Measurements from ENCODE around the gene ATP2C2.

ATP2C2 gene

DNA sequence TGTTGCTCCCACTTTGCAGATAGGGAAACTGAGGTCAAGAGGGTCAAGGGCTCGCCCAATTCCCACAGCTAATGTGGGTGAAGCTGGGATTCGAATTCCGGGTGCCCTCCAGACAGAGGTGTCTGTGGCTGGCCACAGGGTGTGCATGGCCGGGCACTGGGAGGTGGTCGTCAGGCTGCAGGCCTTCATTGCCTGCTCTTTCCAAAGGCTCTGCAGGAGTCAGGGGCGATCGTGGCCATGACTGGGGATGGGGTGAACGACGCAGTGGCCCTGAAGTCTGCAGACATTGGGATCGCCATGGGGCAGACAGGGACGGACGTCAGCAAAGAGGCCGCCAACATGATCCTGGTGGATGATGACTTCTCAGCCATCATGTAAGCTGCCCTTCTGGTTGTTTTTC is 86.3 kb downstream of the ATP2C2 start:
- DNase-seq = no peak

DNA sequence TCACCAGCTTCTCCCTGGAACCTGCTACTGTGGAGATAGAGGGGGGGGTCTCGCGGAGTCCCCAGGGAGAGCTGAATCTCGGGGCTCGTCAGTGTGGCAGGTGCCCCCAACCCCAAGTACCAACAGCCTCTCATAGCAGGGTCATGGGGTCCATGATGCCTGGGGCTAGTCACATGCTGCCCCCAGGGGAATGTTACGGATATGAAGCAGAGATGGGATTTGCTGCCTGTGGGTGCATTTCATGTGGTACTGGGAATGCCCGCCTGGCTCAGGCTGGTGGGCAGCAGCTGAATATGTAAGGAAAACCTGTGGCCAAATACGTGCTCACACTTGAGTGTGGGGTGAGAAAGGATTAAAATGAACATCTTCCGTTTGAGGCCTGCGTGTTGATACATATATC is 86.7 kb downstream of the ATP2C2 start:
- DNase-seq = no peak

DNA sequence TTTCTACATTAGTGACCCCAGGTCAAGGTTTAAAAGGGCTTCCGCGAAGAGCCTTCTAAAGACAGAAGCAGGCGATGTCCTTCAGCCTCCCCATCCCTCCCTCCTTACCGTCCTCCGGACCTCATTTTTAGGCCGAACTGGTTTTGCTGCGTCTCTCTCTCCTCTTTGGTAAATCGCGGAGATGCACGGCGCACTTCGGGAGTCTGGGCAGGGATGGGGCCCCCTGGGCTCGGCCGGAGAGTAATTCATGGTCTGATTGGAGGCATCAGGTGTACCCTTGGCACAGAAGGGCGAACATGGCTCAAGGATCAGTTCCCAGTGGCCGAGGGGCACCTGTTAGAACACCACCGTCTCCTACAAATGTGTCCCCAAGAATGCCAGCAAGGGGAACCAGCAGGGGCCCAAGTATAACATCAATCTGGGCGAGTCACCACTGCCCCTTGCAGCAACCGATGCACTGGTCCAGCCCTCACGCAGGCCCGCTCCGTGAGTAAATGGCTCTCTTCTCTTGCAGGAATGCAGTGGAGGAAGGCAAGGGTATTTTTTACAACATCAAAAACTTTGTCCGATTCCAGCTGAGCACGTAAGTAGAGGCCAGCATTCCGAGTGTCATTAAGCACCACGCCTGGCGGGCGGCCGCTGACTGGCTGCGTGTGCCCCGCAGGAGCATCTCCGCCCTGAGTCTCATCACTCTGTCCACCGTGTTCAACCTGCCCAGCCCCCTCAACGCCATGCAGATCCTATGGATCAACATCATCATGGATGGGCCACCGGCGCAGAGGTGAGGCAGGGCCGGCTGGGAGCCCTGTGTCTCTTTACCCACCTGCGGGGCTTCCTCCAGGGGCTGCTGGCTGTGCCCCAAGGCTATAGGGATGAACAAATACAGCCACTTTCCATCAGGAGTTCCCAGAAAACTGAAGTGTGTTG is 90.5 kb downstream of the ATP2C2 start:
- DNase-seq = no peak

DNA sequence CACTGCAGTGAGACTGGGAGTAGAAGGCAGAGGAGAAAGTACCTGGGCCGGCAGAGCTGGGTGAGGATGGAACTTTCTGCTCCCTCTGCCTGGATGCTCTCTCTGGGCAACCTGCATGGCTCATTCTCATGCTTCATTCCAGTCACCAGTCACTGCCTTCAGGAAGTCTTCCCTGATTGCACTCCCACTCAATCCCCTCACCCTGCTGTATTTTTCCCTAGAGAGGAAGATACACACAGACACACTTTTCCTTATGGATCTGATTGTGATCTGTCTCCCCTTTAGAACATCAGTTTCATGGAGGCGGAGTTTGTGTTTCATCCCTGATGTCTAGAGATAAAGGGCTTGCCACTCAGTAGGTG is 91.2 kb downstream of the ATP2C2 start:
- DNase-seq = no peak

DNA sequence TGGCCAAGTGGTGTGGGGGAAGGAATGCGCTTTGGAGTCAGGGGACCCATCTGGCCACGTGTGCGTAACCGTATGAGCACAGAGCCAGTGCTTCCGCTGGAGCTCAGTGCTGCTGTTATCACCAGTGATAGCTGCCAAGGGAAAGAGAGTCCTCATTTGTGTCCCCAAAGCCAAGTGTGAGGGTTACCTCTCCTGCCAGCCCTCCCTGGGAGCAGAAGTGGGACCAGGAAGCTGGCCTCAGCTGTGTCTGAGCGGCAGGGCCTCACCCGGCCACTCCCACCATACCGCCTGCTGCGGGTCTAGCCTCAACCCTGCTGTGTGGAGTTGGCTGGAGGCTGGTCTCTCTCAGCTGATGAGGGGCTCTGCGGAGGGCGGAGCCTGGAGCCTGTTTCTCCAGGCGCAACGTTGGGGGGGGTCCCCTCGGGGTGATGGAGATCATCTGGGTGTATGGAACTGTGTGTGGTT is 91.6 kb downstream of the ATP2C2 start:
- no peak for DNase-seq

DNA sequence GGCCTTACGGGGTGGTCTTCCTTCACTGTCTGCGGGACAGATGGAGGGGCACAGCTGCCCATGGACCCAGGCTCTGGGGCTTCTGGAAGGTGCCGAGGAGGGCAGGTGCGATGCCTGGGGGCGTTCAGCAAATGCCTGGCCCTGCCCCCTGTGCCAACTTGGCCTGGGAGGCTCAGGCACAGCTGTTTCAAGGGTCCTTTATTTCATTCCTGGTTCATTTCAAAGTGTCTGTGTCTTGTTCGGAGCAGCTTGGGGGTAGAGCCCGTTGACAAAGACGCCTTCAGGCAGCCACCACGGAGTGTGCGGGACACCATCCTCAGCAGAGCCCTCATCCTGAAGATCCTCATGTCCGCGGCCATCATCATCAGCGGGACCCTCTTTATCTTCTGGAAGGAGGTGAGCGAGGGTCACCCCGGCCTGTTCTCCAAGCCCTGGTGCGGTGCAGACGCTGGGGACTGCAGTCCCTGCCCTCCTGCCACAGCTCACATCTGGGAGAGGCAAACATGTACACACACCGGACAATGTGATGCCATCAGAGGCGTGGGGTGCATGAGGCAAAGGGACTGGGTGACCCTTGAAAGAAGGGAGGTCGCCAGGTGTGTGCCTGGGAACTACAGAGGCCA is 92.2 kb downstream of the ATP2C2 start:
- DNase-seq = no peak

DNA sequence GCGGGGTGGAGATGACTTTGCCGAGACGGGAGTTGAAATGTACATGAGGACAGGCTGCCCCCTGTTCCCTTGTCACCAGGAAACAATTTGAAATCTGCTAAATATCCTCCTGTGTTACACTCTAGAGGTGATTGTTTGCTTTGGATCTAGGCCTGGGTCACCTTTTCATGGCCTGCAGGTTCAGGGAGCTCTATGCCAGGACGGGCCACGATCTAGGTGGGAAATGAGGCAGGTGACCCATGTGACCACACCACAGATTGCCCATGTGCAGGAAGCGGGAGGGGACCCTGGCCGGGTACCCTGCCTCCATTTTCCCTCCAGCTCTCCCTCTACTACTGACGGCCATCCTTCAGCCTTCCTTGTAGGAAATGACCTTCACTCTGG is 92.7 kb downstream of the ATP2C2 start:
- no peak for DNase-seq

DNA sequence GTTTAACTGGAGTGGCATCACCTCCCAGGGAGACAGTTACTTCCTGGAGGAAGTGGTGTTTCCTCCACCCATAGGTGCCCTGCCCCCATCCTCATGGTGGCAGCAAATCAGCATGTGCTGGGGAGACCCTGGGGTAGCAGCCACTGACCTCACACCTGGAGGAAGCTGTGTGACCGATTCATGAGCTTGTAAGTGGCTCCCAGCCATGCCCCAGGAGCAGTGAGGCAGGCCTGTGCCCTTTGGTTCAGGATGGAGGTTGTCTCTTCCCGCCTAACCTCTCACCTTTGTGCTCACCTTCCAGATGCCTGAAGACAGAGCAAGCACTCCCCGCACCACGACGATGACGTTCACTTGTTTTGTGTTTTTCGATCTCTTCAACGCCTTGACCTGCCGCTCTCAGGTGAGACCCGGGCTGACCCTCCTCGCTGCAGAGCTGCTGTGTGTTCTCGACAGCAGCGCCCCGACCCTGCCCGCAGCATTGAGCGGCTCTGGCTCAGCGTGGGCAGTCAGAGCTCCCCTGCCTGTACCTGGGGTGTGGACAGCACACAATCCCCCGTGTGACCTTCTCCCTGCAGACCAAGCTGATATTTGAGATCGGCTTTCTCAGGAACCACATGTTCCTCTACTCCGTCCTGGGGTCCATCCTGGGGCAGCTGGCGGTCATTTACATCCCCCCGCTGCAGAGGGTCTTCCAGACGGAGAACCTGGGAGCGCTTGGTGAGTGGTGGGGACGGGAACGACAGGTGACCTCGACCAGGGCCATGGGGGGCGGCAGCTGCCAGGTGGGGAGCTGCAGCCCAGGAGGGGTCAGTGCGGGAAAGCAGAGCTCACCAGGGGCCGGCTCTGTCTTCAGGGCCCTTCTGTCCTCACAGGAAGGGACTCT is 93.3 kb downstream of the ATP2C2 start:
- DNase-seq = no peak

DNA sequence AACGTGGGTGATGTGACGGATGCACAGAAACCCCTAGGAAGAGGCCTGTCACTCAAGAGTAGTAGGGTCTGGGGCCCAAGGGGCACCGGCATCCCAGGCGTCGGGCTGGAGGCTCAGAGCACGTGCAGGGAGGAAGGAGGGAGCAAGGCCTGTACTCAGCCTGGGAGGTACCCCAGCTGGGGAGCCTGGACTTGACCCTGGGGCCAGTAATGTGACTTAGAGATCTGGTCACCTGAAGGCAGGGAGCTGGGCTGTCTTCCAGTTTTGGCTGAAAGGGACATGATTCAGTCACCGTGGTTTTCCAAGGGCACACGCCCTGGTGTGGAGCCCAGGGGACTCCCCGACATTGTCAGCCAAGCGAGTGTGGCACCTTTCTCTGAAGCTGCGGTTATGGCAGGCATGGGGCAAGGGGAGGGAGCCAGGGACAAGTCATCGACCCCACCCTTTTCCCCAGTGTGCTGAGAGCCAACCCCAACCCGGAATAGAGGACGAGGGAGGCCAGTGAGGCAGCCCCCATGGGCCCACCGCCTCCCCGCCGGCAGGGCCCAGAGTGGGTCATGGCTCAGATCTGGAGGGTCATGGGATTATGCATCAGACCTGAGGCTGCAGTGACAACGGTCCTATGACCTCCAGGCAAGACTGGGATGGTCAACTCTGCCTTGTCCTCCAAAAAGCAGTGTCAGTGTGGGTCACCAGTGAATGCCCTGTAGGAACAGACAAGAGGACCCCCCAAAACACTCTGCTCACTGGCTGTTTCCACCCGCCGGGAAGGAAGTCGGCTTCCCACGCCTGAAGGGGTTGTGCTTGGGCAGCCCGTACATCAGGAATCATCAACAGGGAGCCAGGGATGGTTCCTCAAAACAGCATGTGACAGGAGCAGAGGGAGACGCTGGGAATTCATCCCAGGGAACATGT is 94.2 kb downstream of the ATP2C2 start:
- DNase-seq = no peak

DNA sequence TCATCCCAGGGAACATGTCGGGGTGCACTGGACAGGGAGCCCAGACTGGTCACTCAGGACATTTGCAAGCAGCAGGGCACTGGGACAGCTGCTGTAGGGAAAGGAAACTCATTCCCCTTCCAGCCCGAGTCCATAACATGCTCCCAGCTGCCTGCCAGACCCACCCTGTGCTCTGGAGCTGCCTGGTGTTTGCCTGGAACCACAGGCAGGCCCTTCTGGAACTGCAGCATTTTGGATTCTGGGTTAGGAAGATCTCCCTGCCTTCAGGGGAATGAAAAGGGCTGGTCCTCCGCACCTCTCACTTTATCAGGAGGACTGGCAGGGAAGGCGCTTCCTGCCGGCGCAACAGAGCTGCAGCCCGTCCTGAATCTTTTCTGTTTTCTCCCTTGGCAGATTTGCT is 94.9 kb downstream of the ATP2C2 start:
- no peak for DNase-seq

DNA sequence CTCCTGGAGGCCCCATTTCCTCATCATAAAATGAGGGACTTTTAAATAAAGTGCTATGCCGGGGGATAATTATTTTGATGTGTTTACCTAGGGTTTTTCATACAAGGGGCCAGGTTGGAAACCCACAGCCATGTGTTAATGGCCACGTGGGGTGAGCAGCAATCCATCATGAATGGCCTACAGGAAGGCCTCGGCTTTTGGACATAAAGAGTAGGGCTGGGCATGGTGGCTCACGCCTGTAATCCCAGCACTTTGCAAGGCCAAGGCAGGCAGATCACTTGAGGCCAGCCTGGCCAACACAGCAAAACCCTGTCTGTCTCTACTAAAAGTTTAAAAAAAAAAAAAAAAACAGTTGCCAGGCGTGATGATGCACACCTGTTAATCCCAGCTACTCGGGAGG is 95.8 kb downstream of the ATP2C2 start:
- no peak for DNase-seq

DNA sequence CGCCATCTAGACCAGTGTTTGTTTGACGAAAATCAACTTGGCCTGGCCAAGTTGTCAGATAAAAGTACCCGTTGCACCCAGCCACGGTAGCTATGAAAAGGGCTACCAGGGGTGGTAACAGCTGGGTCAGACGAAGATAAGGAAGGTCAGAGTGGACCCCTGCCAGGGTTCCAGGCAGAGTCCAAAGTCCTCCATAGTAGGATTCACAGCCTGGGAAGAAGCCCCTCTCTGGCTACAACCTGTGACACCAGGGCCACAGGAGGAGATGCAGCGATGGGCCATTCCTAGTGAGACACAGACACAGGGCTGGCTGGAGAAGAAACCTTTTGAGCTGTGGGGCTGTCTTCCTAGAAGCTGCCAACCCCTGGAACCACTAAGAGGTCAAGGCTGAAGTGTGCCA is 96.8 kb downstream of the ATP2C2 start:
- no peak for DNase-seq

DNA sequence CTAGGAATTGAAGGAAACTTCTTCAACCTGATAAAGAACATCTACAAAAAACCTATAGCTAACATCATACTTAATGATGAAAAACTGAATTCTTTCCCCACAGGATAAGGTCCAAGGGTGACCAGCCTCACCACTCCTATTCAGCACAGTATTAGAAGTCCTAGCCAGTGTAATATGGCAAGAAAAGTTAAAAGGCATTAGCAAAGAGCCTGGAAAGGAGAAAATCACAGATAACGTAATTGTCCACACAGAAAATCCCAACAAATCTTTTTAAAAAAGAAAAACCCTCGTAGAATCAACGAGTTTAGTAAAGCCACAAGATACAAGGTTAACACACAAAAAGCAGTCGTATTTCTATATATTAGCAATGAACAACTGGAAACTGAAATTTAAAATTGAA is 98.4 kb downstream of the ATP2C2 start:
- no peak for DNase-seq

DNA sequence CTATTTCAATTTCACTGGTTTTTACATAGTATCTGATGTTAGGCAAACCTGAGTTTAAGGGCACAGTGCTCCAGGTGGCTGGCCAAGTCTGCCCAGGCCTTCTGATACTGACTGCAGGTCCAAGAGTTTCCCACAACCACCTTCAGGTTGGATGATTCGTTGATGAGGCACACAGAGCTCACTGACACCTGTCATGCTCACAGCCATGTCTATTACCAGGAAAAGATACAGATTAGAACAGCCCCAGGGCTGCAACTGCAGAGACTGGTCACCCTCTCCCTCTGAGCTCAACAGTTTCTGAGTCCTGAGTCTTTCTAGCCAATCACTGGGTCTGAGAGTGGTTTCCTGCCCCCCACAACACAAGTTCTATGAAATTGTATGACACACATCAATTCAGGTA is 98.9 kb downstream of the ATP2C2 start:
- no peak for DNase-seq

DNA sequence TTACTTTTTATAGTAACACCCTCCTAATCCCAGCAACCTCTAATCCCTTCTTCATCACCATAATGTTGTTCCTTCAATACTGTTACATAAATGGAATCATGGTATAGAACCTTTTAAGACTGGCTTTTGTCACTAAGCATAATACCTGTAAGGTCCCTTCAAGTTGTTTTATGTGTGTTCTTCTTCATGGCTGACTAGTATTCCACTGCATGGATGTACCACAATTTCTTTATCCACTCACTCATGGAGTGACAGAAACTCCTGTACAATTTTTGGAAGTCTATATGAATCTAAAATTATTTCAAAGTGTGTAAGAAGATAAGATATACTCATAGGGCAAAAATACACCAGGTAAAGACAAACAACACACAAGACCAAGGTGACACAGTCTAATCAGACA is 99.4 kb downstream of the ATP2C2 start:
- DNase-seq = no peak

DNA sequence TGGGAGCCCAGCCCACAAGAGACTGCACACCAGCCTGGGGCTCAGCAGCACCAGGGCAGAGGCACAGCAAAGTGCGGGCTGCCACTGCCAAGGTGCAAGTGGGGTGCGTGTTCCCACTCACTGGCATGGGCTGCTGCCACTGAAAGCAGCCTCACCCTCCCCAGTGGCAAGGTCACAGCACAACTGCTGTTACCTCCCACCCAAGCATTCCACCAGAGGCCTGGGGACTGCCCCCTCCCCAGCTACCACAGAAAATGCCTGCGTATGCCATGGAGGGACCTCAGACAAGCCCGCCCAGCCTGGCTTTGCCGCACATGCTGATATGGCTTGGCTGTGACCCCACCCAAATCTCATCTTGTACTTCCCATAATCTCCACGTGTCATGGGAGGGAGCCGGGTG is 103.0 kb downstream of the ATP2C2 start:
- DNase-seq = no peak

DNA sequence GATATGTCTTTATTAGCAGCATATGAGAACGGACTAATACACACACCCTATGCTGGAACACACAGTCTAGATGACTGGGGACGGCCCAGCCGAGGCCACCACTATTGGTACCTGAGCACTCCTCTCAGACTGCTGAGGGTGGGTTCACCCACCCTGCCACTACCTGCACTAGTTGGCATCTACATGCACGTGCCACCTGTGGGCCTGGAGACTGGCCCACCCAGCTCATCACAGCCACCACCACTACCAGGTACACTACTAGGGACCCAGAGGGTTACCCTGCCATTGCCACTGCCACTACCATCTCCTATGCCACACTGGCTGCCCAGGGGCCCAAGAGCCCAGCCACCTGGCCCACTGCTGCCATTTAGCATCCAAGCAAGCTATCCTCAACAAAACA is 103.6 kb downstream of the ATP2C2 start:
- DNase-seq = no peak

DNA sequence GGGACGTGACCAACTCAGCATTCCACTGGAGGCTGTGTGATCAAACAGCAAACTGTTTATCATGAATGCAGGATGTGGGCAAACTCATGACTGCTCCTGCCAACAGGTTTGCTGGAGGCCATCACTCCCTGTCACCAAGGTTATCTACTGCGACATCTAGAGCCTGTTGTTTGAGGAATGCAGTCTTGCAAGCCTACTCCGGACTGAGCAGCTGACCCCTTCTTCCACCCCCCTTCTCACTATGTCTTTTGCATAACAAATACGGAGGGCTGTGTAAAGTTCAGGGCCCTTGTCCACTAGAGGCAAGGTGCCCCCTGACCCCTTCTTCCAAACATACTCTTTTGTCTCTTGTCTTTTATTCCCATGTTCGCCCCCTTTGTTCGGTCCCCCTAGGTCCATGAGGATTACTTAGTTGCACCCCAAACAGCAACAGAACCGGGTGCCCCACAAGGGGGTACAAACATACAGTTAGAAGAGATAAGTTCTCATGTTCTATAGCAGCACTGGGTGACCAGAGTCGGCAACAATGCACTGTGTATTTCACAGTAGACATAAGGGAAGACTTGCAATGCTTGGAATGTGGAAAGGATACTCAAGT is 107.4 kb downstream of the ATP2C2 start:
- DNase-seq = no peak

DNA sequence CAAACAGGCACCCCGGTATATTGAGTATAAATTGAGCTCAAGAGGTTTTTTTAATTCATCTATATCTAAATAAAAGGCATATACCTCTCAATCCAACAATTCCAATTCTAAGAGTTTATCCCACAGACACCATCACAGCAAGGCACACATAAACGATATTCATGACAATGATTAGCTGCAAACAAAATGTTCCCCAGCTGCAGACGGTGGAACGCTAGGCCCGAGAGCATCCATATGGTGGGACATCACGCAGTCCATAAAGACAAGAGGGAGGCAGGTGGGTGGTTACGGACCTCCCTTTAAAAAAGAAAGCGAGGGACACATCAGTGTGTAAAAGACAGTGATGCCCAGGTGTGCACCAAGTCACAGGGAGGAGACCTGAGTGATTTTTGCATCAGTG is 108.1 kb downstream of the ATP2C2 start:
- DNase-seq = no peak

DNA sequence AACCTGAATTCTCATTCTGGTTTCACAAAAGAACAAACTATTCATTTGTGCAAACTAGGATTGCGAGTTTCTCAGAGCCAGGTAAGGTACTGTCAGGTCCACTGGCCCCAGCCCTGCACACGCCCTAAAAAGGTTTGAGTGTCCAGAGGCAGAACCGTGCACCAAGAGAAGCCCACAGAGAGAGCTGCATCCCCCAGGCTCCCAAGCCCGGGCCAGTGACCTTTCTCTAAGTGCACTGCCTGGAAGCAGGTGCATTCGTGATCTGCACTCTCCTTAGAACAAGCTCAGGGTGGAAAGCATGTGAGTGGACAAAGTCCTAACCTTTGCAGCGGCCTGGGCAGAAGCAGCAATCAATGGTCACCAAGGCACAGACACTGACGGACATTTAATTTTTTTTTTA is 109.3 kb downstream of the ATP2C2 start:
- no peak for DNase-seq

DNA sequence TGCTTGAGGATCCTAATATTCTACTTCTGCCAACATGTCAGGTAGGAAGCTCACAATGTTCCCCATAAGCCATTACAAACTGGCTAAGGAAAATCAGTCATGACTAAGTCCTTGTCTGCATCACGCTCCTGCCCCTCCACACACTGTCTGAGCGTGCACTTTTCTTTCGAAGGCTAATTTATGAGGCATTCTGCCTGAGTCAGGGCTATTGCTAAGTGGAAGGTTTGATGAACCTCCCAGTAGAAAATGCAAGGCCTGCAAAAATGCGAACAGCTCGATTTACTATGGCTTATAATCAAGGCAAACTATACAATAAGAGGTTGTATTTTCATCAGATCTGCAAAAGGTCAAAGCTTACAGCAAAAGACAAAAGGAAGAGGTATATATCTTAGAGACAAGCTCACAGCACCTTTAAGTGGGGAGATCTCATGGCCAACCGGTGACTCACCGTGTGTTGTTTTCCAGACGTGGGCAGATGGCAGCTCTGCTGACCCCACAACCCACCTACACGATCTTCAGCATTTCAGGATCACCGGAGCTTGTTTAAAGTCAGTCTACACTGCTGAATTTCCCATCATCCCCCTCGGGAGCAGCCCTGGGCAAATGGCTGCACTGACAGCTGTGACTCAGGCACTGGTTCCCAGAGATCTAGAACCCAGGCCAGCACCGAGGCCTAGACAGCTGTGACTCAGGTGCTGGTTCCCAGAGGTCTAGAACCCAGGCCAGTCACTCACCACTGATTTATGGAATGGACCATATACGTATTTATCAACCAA is 110.0 kb downstream of the ATP2C2 start:
- no peak for DNase-seq
